Right ventricle myocardium superior (tissue), 1 donor: Measurements from ENCODE around the gene INPP4B. TPM values are rescaled to one million over a fixed set of nuclear protein-coding genes. Genes with fewer than 3 reads are reported as not detected.

Source experiments
- ATAC-seq: fragments of 200-7000 bp; cut with Tn5 transposase; one replicate; pipeline ENCODE4 v1.9.1; 2020; ENCODE audit warnings: mild to moderate bottlenecking; ENCODE audit not compliant: poor library complexity
- DNase-seq: peaks from one replicate; pipeline ENCODE4 v3.0.0-alpha.2; 2020
- intact Hi-C: fragments of 100-400 bp; cut with DNase I; formaldehyde crosslinking; loops from one replicate; pipeline ENCODE4 v1.11.2; 2022
- total RNA-seq: library from RNA; stranded (reverse); fragmentation: NEBNext Ultra II Directional; extraction: Animal tissue kit (Norgen Biotek cat#: 25700); gene quantifications from one replicate; pipeline ENCODE4 v1.2.1, GENCODE V29; 2021
- donor health status: DM: no; HTN: yes; CAD: no; lungs with severe emphysema.

The INPP4B gene
- total RNA-seq, 1 donor from 2014 or later, result 10.7 TPM

DNA sequence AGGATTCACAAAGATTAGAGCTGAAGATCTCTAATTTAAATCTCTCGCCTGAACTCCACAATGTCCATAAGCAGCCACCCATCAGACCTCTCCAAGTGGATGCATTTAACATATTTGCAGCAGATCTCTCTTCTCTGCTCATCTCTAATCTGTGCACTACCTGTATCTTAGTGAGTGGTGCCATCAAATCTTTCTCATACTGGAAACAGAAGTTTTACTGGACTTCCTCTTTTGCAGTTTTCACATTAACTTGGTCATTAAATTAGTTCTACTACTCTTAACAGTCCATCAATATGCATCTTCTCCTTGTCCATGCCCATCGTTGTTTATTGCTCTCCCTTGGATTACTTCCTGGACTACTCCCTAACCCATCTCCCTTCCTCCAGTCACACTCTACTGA is 721.2 kb downstream of the INPP4B start:
- no peak for ATAC-seq
- no peak for DNase-seq
- intact Hi-C loops, result loop anchor here (5.0 to 10.0 kb wide), 2 partner anchors 600 to 722 kb away; partner anchors contain the start of gene INPP4B

DNA sequence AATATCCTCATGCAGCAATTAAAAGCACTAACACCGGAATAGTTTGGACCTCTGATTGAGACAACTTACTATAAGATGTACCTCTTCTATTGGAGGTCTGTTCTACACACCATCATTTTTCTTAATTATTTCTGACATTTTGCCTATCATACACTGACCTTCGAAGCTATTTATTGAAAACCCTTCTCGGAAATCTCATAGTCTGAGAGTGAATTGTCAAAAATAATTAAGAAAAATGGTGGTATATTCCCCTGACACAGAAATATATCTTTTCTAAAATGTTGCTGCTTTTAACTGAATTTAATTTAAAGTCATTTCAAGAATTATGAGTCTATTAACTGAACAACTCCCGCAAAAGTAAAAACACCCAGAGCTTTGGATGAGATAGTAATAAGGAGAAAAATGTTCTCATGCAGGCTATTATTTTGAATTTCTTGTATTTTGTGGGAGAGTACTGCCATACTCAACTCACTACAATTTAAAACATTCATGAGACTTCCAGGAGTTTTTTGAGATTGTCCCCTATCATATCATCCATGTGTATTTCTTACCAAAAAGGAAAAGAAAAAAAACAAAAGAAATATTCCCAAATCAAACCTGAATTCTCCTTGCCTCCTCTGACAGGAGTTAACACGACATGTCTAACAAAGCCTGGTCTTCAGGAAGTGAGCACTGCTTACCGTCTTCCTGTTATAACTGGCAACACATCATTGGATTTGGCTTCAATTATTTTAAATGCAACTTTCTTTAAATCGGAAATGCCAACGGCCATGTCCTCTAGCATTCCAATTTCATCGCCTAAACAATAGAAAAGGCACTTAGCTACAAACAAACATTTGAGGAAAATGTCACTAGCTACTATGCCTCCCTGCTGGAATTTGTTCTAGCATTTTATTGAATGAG is 724.4 kb downstream of the INPP4B start:
- ATAC-seq, result no peak
- DNase-seq, result no peak
- intact Hi-C loops, result loop anchor here (10.0 kb wide), 1 partner anchor 603 kb away; no protein-coding TSS in a partner anchor

DNA sequence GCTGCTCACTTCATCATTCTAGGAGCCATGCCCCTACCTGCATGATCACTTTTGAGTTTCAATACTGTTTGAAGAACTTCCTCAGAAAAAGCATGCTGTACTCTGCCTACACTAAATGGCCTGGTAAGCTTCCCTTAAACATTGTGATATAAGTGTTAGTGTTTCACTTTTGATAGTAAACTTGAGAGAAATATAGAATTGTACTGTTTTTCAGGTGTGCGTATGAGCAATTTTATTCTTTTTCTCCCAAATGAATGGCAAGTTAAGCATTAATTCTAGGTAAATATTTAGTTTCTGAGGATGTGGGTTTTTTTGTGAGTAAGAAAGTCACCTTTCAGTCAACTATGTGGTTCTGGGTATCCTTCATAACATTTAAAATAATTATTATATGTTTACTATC is 725.2 kb downstream of the INPP4B start:
- intact Hi-C loops, result loop anchor here (10.0 kb wide), 1 partner anchor 604 kb away; no protein-coding TSS in a partner anchor
- DNase-seq, result no peak
- no peak for ATAC-seq

DNA sequence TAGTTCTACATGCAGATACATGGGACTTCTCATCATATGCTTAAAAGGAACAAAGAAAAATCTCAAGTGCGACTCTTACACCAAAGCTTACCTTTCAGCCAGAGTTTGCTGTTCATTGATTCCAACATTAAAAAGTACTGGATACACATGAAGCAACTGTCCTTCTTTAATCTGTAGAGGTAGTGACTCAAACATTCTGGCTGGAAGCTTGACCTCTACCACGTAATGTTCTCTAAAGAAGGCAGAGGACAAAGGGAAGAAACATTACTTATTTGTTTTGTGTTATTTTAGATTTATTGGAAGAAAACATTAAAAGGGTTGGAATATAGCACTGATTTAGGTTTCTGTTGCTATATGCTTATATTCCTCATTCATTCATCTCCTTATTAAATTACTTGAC is 733.6 kb downstream of the INPP4B start:
- no peak for ATAC-seq

DNA sequence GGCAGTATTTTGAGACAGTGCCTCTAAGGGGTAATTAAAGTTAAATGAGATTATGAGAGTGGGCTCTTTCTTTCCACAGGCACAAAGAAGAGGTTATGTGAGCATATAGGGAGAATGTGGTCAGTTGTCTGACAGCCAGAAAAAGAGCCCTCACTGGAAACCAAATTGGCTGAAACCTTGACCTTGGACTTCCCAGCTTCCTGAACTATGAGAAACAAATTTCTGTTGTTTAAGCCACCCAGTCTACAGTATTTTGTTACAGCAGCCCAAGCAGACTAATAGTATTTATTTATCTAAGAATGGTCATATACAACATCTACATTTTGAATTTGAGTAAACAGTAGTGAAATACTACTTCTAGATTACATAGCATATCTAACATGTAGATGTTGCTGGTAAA is 736.0 kb downstream of the INPP4B start:
- DNase-seq (no peak), ATAC-seq (no peak)
- intact Hi-C loops, result no loop called here

More for the DNA sequence above, 733.6 kb downstream of the INPP4B start:
- no peak for DNase-seq
- intact Hi-C loops, result no loop called here

DNA sequence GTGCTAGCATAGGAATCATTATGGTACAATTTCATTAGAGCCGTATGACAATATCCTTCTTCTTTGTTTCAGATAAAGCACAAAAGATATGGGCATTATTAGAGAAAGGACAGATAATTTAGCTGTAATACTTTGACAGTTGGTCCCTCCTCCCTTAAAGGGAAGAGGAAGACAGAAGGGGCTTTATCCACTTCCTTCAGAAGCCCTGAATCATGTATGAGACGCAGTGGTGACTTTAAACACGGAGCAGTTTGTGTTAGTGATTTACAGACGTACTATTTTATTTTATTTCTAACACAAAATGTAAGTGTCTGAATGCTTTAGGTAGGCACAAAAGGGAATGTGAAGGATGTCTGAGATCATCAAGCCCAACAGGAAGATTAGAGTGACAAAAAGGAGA is 742.1 kb downstream of the INPP4B start:
- ATAC-seq (no peak), DNase-seq (no peak)
- intact Hi-C loops, result no loop called here

DNA sequence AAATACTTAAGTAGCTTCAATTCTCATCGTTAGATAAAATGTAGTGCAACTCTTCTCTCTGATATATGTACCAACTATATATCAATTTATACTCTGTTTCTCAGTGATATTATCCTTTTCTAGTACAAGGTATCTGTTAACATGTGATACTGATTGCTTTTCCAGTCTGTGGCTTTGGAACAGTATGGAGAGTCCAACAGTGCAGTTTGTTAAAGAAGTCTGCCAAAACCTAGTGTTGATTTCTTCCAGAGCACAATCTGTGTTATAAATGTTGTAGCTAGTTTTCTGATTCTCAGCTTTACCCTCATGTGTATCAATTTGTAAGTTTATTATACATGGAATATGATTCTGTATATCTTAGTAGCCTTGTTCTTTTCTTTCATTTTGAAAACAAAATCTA is 744.7 kb downstream of the INPP4B start:
- intact Hi-C loops, result no loop called here
- no peak for DNase-seq
- ATAC-seq, result no peak

DNA sequence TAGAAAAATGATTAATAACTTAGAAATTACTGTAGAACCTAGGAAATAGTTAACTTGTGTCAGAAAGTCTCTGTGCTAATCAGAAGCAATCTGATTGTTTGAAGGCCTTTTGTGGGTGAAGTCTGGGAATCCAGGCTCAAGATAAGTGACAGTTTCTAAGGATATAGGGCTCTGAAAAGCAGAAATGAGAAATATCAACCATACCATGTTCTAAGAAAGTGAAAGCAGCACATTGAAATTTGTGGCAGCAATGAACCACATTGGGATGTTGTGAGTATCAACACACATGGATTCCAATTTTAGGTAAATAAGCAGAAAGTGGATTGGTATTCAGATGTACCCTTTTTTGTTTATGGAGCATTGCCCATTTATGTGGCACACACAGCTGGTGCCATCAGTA is 745.2 kb downstream of the INPP4B start:
- DNase-seq (no peak), ATAC-seq (no peak)
- intact Hi-C loops, result no loop called here

DNA sequence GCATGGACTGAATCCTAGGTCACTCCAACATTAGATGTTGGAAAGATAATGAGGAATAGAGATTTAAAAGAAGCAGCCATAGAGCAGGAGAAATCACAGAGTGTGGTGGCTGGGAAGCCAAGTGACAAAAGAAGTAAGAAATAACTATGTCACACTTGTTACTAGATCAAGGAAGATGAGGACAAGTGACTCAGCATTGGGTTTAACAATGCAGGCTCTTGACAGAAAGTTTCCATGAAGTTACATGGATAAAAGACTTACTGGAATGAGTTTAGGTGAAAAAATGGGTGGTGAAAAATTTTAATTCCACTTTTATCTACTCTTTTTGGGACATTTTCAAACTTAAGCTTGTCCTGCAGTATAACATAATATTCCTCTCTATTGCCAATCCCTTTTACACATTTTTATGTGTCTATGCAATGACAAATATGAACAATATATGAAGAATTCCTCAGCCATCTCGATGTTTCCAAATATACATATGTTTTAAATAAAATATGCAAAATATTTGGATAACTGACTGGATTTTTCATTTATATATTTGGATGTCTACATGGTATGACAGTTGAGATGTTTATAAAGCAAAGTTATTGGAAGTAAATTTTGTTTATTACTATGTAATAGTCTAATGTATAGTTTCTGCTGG is 747.1 kb downstream of the INPP4B start:
- DNase-seq (no peak), ATAC-seq (no peak)
- intact Hi-C loops, result no loop called here

DNA sequence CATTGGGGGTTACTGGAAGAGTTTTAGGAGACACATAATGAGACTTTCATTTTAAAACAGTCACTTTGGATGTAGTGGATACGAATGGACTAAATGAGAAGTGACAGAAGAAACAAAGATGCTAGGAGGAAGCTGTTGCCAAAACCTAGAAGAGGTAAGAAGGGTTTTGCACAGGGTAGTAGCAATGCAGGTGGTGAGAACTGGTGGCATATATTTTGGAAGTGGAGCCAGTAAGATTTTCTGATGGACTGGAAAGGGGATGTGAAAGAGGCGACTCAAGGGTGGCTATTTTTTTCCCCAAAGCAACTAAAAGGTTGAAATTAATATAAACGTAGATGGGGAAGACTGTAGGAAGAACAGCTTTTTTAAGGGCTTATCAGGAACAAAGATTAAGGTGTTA is 747.7 kb downstream of the INPP4B start:
- intact Hi-C loops, result no loop called here
- no peak for DNase-seq
- no peak for ATAC-seq

DNA sequence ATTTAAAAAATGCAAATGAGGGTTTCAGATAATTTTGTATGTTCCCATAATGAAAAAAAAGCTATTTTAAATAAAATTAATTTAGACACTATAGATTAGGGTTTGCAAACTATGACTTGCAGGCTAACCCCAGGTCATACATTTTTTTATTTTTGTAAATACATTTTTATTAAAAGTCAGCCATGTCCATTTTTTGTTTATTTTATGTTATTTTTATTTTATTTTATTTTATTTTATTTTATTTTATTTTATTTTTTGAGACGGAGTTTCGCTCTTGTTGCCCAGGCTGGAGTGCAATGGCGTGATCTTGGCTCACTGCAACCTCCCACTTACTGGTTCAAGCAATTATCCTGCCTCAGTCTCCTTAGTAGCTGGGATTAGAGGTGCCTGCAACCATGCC is 749.1 kb downstream of the INPP4B start:
- DNase-seq (no peak), ATAC-seq (no peak)
- intact Hi-C loops, result no loop called here

DNA sequence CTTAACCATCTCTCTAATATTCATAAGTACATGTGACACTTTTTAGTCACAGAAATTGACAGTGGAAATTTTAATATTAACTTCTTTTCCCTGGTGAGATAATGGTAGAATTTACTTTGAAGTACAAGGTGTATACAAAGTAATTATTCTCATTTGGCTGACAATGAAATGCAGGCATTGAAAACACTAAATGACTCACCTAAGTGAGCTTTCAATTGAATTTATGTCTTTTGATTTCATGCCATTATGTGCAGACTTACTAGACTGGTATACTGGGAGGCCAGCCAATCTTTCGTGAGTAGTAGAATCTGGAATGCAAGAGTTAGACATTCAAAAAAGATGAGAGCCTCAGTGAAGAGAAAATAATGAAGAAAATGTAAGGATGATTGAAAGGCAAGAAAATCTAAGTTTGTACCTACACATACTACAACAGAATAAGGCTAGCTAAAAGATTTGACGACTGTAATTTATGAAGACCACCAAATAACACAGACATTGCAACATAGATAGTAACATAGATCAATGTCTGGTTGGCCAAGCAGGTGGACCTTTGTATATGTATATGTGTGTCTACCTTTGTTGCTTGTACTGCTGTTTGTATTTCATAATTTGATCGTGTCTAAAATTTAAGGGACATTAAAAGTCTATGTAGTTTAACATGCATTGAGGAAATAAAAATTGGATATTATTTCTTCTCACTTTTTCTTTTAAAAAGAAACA is 750.1 kb downstream of the INPP4B start:
- intact Hi-C loops, result no loop called here
- DNase-seq (no peak), ATAC-seq (no peak)

DNA sequence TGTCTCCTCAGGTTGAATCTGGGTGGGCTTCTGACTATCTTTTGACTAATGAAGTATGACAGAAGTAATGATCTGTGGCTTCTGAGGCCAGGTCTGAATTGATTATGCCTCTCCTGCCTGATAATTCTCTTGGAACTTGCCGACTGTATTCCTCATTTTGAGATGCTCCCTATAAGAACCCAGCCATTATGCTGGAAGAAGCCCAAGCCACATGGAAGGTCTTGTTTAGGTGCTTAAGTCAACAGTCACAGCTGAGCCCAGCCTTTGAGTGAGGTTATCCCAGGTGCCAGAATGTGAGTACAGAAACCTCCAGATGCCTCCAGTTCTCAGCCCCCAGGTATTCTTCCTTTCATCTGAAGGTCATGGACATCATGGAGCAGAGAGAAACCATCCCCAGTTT is 753.2 kb downstream of the INPP4B start:
- intact Hi-C loops, result no loop called here
- DNase-seq, result no peak

DNA sequence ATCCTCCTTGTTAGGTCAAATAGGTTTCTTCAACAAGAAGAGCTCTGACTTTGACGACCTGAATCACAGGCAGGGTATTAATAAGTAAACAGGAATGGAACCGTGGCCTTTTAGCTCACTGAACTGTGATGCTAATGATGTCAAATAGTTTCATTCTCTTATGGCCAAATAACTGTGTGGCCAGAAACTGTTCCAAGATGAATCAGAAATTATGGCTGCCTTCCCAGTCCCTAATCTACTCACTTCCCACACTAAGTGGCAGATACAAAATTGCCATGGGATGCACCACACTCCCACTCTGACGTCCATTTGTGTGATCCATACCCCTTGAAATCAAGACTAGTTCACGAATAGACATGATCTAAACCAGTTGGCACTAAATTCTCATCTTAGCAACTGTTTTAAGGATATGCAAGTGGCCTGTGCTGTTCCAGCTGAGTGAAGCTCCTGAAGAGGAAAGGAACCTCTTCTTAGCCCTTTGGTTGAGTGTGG is 754.4 kb downstream of the INPP4B start:
- intact Hi-C loops, result no loop called here
- no peak for DNase-seq
- ATAC-seq, result peak; percentile 79

More for the DNA sequence above, 753.2 kb downstream of the INPP4B start:
- ATAC-seq, result no peak

DNA sequence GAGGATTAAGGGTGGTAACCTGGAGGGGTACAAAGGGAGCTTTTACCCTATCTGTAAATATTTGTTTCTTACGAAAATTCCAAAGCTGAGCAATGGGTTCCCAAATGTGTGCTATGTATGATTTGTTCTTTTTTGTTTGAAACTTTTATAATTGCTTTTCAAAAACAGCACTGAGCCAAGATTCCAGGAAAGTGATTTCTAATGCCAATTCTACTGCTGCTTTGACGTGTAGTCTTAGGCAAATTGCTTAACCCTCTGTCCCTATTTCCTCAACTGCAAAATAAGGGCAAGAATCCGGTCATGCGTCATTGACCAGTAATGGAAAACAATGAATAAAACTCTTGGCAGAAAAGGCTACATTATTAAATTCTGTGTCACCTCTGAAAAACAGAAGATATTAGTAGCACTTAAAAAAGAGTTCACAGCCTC is 755.0 kb downstream of the INPP4B start:
- intact Hi-C loops, result no loop called here
- DNase-seq (no peak), ATAC-seq (peak; percentile 80)

DNA sequence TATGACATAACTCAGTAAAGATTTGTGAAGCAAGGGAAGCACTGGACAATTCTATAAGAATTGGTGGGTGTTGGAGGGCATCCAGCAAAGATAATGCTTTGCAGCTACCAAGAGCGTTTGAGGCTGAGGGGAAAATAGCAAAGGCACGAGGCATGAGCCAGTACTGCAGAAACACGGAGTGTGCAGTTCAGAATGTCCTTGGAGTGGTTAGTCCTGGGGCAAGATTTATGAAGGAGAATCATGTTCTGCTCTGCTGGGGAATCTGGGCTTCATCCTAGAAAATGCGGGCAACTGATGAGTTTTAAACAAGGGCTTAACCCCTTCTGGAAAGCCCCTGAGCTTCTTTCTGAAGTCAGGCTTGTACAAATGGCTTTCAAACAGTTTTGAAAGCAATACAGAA is 757.2 kb downstream of the INPP4B start:
- no peak for DNase-seq
- ATAC-seq, result no peak
- intact Hi-C loops, result no loop called here

DNA sequence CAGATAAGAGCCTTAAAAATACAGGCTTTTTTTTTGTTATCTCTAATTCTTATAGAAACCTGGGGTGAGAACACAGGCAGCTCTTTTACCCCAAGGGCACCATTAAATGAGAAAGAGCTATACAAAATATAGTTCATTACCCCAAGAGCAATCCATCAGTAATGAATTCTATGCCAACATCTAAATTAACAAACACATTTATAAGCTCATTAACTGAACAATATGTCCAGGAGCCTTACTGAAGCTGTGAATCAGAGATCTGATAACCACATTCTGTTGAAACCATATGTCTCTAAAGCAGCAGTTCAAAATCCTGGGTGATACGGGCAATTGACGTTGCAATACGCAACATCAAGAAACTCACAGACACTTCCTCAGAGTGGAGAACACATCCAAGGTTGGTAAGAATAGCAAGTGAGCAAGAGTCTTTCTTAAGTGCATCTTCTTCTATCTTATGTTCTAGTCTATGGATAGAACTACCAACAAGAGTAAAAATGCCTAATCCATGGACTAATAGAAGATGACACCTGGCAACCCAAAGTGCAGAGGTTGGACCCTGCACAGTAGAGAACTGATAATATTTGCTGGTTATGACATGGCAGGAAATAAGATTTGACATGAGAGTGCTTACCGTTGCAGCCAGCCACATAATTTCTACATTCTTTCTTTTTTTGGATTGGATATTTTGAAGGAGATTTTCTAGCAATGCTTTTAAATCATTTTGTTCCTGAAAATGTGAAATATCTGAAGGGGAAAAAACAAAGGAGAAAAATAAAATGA is 760.4 kb downstream of the INPP4B start:
- DNase-seq (no peak), ATAC-seq (no peak)
- intact Hi-C loops, result no loop called here

DNA sequence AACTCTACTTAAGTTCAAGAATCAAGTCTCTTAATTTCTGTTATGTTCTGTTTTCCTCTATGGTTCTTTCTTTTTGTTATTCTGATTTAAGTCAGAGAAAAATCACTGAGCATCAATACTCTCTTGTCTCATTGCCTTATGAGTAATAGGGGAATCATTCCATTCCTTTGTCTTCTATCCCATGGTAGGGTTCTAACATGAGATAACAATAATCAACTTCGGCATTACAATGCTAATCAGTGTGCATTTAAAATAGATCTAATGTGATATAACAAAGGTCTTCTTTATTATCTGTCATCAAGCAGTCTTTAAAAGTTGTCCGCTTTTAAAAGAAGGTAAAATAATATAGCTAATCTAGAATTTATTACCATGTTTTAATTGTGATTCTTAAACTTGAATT is 762.8 kb downstream of the INPP4B start:
- DNase-seq (no peak), ATAC-seq (no peak)
- intact Hi-C loops, result no loop called here

DNA sequence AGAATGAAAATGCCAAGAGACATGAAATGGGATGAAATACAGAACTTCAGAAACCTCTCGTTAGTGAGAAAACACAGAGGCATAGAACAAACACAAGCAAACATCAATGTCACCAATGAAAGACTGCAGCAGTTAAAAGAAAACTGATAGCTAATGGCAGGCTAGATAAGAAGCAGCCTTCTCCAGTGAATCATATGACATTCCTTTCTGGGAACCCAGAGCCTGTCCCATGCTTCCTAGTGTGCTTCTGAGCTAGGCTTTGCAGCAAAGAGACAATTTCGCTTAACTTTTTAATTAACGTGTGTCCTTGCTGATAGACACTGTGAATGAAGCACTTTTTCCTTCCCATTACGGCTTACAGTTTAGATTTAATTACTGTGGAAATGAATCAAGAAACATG is 765.1 kb downstream of the INPP4B start:
- ATAC-seq (peak; percentile 74), DNase-seq (no peak)
- intact Hi-C loops, result no loop called here
